Psoas muscle (tissue), 8 donors: ENCODE measurements around the gene HLCS. TPM values are rescaled to one million over a fixed set of nuclear protein-coding genes. Genes with fewer than 3 reads are reported as not detected.

Experiments used
- ATAC-seq, 4 donors: fragments of 200-7000 bp; cut with Tn5 transposase; one replicate each; pipeline ENCODE4 v1.9.1; 2020; ENCODE audit warnings: moderate library complexity in 3 of 4, mild to moderate bottlenecking in 2 of 4
- DNase-seq, 2 donors: peaks; one replicate each; pipeline ENCODE4 v3.0.0-alpha.2; 2020
- H3K27ac ChIP-seq: fragments of 200-600 bp; one replicate; pipeline ENCODE4 v1.8.0; 2022
- H3K27me3 ChIP-seq, 3 donors: fragments of 200-600 bp in 1 of 3; one replicate each; pipeline versions ENCODE4 v1.6.1 to v1.8.0; 2013 to 2022; ENCODE audit warnings: low read length in 2 of 3, mild to moderate bottlenecking in 2 of 3, moderate library complexity in 1 of 3; ENCODE audit not compliant: insufficient read depth in 3 of 3
- H3K36me3 ChIP-seq, 2 donors: fragments of 200-600 bp in 1 of 2; one replicate each; pipeline versions ENCODE4 v1.6.1 to v1.8.0; 2013 to 2022; ENCODE audit warnings: low read depth in 1 of 2, mild to moderate bottlenecking in 1 of 2, moderate library complexity in 1 of 2; ENCODE audit not compliant: insufficient read depth in 1 of 2
- H3K4me1 ChIP-seq: fragments of 200-600 bp; one replicate; pipeline ENCODE4 v1.8.0; 2022
- H3K4me3 ChIP-seq: fragments of 200-600 bp; one replicate; pipeline ENCODE4 v1.8.0; 2022; ENCODE audit warnings: mild to moderate bottlenecking
- H3K9me3 ChIP-seq: fragments of 200-600 bp; one replicate; pipeline ENCODE4 v1.8.0; 2022
- CTCF ChIP-seq: fragments of 200-600 bp; IDR thresholded peaks from one replicate; pipeline ENCODE4 v1.8.0; 2022; ENCODE audit warnings: antibody characterized with exemption
- WGBS, 3 donors: extraction: QIAGEN DNeasy Blood & Tissue Kit; methylation state at CpG; one replicate each; pipeline versions ENCODE4 v1.1.6 to v1.1.7; 2013; 5-methylcytosine and 5-hydroxymethylcytosine counted together
- intact Hi-C, 2 donors: fragments of 100-400 bp; cut with DNase I; formaldehyde crosslinking; loops; one replicate each; pipeline versions ENCODE4 v1.11.0 to v1.14.2; 2022
- polyA plus RNA-seq, 3 donors: library from polyadenylated mRNA; stranded (reverse); fragments of 200-250 nt; gene quantifications; one replicate each; pipeline ENCODE4 v1.2.3, GENCODE V29; 2013
- total RNA-seq, 4 donors: library from RNA; stranded (reverse); fragmentation: NEBNext Ultra II Directional in 2 of 4; extraction: Animal tissue kit (Norgen Biotek cat#: 25700) in 2 of 4; gene quantifications; one replicate each; pipeline versions ENCODE4 v1.2.1 to v1.2.4, GENCODE V29; 2021 to 2023
- donor health status: healthy with polysubstance abuse.
- donor health status: DM: no; HTN: no; CAD: no; lungs with moderate emphysema.
- donor health status: Bipolar disorder and iron deficiency.
- donor health status: healthy.
- donor health status: DM: yes; HTN: yes; CAD: no.
- donor health status: DM: no; HTN: no; CAD: no.
- donor health status: DM: no; HTN: no; CAD: no.
- donor health status: DM: yes; HTN: yes; CAD: no.

The HLCS gene
- total and polyA plus RNA-seq, 7 donors: 3.6 to 13.5 (median 8.1) TPM

- Histone ChIP-seq H3K27ac (no peak overlapping the region), H3K36me3 (peaks cover 0 to 32% of the 10 kb centered on the region in 2 donors), H3K27me3 (peaks cover 0 to 4% (median 0%) of the 10 kb centered on the region in 3 donors), H3K4me1 (no peaks in the 10 kb centered on the region), H3K9me3 (no peaks in the 10 kb centered on the region), H3K4me3 (no peak overlapping the region)
- WGBS, 3 donors: 83 to 86% (median 86%) methylated on average over 3 of the region's 3 CpGs
- ATAC-seq (no peak), DNase-seq (no peak)
- intact Hi-C loops: no loop called here
- no peak for TF ChIP-seq CTCF
Observed at GRCh38 chr21:36753556-36753955, 212.9 kb downstream of the HLCS start.

GRCh38 chr21:36751383-36751782 lies 215.1 kb downstream of the HLCS start:
- intact Hi-C loops: no loop called here
- no peak overlapping the region for H3K4me3 ChIP-seq

GRCh38 chr21:36750576-36750959 lies 215.9 kb downstream of the HLCS start:
- no peak for TF ChIP-seq CTCF
- intact Hi-C loops: no loop called here
- DNase-seq (no peak), ATAC-seq (no peak)
- Histone ChIP-seq H3K9me3 (no peaks in the 10 kb centered on the region), H3K27ac (no peak overlapping the region), H3K36me3 (peaks cover 0 to 23% of the 10 kb centered on the region in 2 donors), H3K27me3 (peaks cover 0 to 28% (median 0%) of the 10 kb centered on the region in 3 donors), H3K4me3 (no peak overlapping the region), H3K4me1 (no peaks in the 10 kb centered on the region)
- 93 to 99% (median 97%) methylated on average over 2 of the region's 2 CpGs for WGBS, 3 donors

More at GRCh38 chr21:36751383-36751782, 215.1 kb downstream of the HLCS start:
- no peak for TF ChIP-seq CTCF
- 63 to 76% (median 68%) methylated on average over 10 of the region's 10 CpGs for WGBS, 3 donors
- peaks cover 0 to 20% (median 0%) of the 10 kb centered on the region in 3 donors for H3K27me3 ChIP-seq
- DNase-seq (no peak), ATAC-seq (no peak)
- H3K36me3 ChIP-seq: peaks cover 0 to 28% of the 10 kb centered on the region in 2 donors
- no peaks in the 10 kb centered on the region for H3K9me3 ChIP-seq
- H3K4me1 ChIP-seq: no peaks in the 10 kb centered on the region
- H3K27ac ChIP-seq: no peak overlapping the region

DNA sequence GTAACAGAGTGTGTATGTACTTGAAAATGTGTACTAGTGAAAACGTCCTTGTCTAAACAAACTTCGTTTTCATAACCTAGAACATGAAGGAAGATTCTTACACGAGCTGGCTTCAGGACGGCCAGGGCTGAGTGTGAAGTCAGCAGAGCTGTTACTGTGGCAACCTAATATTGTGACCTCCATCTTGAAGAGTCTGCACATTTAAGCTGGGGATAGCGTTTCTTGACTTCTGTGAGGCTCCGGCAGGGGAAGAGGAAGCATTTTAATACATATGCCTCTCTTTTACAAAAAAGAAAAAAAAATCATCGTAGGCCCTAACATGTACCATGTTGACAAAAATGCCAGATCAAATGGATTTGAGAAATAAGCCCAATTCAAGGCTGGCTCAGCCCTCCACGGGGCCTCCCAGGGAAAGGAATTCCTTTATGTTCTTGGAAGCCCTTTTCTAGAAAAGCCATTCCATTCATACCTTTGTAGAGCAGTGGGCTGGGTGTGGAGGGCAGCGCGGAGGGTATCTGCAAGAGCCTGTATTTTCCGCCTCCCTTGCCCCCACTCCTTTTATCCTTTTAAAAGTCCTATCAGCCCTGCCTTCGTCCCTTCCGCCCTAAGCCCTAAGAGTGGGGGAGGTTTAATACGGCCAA lies 216.4 kb downstream of the HLCS start:
- H3K9me3 ChIP-seq: no peaks in the 10 kb centered on the region
- peaks cover 0 to 23% of the 10 kb centered on the region in 2 donors for H3K36me3 ChIP-seq
- ATAC-seq (no peak), DNase-seq (no peak)
- 65 to 82% (median 67%) methylated on average over 14 of the region's 14 CpGs for WGBS, 3 donors
- intact Hi-C loops: loop anchor here (5.0 to 10.0 kb wide), 3 partner anchors 102 to 177 kb away; no protein-coding TSS in a partner anchor
- no peak for TF ChIP-seq CTCF
- no peak overlapping the region for H3K27ac ChIP-seq
- H3K4me3 ChIP-seq: no peak overlapping the region
- H3K27me3 ChIP-seq: peaks cover 0 to 32% (median 0%) of the 10 kb centered on the region in 3 donors
- peaks cover 3% of the 10 kb centered on the region for H3K4me1 ChIP-seq
